Hypothalamus (tissue), 51 donors: ENCODE data around the gene PCDHGA10.
"Not testable (repeated sequence)": the region's sequence is repeated elsewhere in the genome, so short reads cannot be mapped to it uniquely, and the experiment has no call there.

ENCODE experiments used
- DNase-seq, 51 donors: peaks; one replicate each; lab custom pipeline; 2025; lab: John Stamatoyannopoulos, UW

Gene PCDHGA10

GRCh38 chr5:141412854-141413539 lies at the start of gene PCDHGA10:
PCDHGA10 (plus strand) TSS chr5:141412987; CDS start chr5:141413176, 189 bp downstream.
- DNase-seq, result peak in 3 of 51 donors; percentile 9 to 20 (median 10)

- no peak for DNase-seq
Observed at GRCh38 chr5:141363952-141364660, 48.7 kb upstream of the PCDHGA10 start, which contains the start of gene PCDHGA5. PCDHGA5 (plus strand) TSS chr5:141364162; CDS start chr5:141364331, 169 bp downstream.

DNA sequence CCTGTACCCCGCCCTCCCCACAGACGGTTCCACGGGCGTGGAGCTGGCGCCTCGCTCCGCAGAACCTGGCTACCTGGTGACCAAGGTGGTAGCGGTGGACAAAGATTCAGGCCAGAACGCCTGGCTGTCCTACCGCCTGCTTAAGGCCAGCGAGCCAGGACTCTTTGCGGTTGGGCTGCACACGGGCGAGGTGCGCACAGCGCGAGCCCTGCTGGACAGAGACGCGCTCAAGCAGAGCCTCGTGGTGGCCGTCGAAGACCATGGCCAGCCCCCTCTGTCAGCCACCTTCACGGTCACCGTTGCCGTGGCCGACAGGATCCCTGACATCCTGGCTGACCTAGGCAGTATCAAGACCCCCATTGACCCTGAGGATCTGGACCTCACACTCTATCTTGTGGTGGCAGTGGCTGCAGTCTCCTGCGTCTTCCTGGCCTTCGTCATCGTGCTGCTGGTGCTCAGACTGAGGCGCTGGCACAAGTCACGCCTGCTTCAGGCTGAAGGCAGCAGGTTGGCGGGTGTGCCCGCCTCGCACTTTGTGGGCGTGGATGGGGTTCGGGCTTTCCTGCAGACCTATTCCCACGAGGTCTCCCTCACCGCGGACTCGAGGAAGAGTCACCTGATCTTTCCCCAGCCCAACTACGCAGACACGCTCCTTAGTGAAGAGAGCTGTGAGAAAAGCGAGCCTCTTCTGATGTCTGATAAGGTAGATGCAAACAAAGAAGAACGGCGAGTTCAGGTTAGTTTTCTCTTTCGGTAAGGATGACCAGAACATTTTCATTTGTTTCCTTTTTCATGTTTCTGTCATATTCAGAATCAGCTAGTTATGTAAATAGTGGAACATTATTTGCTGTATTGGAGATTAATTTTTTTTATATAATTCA lies 46.5 kb upstream of the PCDHGA10 start:
- DNase-seq, result no peak

- DNase-seq, result peak in 1 of 51 donors; percentile 11
Observed at GRCh38 chr5:141369994-141370848, 42.6 kb upstream of the PCDHGA10 start, which contains the start of gene PCDHGB3. PCDHGB3 (plus strand) TSS chr5:141370242; CDS start chr5:141370395, 153 bp downstream.

DNA sequence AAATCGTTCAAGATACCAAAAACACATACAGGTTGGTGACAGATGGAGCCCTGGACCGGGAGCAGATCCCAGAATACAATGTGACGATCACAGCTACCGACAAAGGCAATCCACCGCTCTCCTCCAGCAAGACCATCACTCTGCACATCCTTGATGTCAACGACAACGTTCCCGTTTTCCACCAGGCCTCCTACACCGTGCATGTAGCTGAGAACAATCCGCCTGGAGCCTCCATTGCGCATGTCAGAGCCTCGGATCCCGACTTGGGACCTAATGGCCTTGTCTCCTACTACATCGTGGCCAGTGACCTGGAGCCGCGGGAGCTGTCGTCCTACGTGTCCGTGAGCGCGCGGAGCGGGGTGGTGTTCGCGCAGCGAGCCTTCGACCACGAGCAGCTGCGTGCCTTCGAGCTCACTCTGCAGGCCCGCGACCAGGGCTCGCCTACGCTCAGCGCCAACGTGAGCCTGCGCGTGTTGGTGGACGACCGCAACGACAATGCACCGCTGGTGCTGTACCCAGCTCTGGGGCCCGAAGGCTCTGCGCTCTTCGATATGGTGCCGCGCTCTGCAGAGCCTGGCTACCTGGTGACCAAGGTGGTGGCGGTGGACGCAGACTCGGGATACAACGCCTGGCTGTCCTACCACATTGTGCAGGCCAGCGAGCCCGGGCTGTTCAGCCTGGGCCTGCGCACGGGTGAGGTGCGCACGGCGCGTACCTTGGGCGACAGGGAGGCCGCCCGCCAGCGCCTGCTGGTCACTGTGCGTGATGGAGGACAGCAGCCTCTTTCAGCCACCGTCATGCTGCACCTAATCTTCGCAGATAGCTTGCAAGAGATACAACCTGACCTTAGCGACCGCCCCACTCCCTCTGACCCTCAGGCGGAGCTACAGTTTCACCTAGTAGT lies 41.0 kb upstream of the PCDHGA10 start:
- DNase-seq, result no peak

DNA sequence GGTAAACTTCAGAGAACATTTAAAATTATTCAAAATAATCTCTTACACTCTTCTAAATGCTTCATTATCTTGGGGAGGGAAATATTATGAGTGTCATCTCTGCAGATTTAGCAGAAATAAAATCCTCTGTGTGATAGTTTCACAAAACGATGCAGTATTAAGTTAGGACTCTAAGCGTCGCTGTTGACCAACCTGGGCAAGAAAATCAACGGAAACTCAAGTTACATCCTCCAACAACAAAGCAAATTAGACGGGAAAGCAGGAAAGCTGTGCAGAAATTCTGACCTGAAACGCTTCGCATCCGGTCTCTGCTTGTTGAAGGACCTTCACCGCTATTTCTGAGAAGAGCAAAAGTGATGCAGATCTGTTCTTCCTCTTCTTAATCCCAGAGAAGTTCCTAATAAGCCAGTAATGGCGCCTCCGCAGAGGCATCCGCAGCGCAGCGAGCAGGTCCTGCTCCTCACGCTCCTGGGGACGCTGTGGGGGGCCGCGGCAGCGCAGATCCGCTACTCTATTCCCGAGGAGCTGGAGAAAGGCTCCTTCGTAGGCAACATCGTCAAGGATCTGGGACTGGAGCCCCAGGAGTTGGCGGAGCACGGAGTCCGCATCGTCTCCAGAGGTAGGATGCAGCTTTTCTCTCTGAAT lies 39.0 kb upstream of the PCDHGA10 start, which contains the start of gene PCDHGA6:
Gene PCDHGA6 (plus strand): TSS at position 219 of the 645 bp plus-strand sequence. CDS start 193 bp downstream, at position 412.
- DNase-seq, result no peak

- DNase-seq, result no peak
Observed at GRCh38 chr5:141374627-141375026, 38.2 kb upstream of the PCDHGA10 start.

DNA sequence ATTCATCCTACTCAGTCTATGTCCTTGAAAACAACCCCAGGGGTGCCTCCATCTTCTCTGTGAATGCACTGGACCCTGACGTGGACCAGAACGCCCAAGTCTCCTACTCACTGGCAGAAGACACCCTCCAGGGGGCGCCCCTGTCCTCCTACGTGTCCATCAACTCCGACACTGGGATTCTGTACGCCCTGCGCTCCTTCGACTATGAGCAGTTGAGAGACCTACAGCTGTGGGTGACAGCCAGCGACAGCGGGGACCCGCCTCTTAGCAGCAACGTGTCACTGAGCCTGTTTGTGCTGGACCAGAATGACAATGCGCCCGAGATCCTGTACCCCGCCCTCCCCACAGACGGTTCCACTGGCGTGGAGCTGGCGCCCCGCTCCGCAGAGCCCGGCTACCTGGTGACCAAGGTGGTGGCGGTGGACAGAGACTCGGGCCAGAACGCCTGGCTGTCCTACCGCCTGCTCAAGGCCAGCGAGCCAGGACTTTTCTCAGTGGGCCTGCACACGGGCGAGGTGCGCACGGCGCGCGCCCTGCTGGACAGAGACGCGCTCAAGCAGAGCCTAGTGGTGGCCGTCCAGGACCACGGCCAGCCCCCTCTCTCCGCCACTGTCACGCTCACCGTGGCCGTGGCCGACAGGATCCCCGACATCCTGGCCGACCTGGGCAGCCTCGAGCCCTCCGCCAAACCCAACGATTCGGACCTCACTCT lies 37.2 kb upstream of the PCDHGA10 start:
- DNase-seq, result not testable (repeated sequence)

DNA sequence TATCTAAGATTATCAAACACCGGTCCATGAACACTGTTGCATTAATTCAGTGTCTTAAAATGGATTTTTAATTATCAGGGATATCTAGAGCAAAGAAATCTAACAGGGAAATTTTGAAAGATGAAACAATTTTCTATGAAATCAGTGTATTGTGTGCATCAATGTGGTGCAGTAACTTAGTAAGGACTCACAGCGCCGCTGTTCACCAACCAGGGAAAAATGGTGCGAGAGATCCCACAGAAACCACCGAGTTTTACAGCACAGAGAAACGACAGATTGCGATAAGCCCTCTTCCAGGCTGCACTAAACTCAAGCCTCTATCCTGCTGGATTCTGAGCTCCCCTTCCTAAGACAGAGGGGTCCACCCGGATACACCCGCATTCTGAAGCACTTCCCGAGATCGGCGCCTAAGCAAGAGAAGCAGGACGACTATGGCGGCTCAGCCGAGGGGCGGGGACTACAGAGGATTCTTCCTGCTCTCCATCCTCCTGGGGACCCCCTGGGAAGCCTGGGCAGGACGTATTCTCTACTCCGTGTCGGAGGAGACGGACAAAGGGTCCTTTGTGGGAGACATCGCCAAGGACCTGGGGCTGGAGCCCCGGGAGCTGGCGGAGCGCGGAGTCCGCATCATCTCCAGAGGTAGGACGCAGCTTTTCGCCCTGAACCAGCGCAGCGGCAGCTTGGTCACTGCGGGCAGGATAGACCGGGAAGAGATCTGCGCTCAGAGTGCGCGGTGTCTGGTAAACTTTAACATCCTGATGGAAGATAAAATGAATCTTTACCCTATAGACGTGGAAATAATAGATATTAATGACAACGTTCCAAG lies 30.1 kb upstream of the PCDHGA10 start, which contains the start of gene PCDHGA7:
Gene PCDHGA7 (plus strand): TSS at position 274 of the 826 bp plus-strand sequence. CDS start 158 bp downstream, at position 432.
- DNase-seq, result no peak

DNA sequence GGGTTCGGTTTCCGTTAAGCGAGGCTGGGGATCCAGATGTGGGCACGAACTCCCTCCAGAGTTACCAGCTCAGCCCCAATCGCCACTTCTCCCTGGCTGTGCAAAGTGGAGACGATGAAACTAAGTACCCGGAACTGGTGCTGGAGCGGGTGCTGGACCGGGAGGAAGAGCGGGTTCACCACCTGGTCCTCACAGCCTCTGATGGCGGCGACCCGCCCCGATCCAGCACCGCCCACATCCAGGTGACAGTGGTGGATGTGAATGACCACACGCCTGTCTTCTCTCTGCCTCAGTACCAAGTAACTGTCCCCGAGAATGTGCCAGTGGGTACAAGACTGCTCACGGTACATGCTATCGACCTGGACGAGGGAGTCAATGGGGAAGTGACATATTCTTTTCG lies 29.4 kb upstream of the PCDHGA10 start:
- no peak for DNase-seq

DNA sequence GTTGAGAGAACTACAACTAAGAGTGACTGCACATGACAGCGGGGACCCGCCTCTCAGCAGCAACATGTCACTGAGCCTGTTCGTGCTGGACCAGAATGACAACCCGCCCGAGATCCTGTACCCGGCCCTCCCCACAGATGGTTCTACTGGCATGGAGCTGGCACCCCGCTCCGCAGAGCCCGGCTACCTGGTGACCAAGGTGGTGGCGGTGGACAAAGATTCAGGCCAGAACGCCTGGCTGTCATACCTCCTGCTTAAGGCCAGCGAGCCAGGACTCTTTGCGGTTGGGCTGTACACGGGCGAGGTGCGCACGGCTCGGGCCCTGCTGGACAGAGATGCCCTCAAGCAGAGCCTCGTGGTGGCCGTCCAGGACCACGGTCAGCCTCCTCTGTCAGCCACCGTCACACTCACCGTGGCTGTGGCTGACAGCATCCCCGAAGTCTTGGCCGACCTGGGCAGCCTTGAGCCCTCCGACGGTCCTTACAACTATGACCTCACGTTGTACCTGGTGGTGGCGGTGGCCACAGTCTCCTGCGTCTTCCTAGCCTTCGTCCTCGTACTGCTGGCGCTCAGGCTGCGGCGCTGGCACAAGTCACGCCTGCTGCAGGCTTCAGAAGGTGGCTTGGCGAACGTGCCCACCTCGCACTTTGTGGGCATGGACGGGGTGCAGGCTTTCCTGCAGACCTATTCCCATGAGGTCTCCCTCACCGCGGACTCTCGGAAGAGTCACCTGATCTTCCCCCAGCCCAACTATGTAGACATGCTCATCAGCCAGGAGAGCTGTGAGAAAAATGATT lies 28.1 kb upstream of the PCDHGA10 start:
- no peak for DNase-seq

- DNase-seq, result not testable (repeated sequence)
Observed at GRCh38 chr5:141387557-141388311, 25.1 kb upstream of the PCDHGA10 start, which contains the start of gene PCDHGB4. PCDHGB4 (plus strand) TSS chr5:141387698; CDS start chr5:141387885, 187 bp downstream.

- DNase-seq, result no peak
Observed at GRCh38 chr5:141388661-141389060, 24.1 kb upstream of the PCDHGA10 start.

GRCh38 chr5:141389153-141390042 lies 23.4 kb upstream of the PCDHGA10 start:
- DNase-seq, result no peak
